DND-41 (cell line): ENCODE data around the gene CCL3.

Experiments
- ATAC-seq: fragments of 200-7000 bp; cut with Tn5 transposase; 3 replicates; pipeline ENCODE4 v1.9.1; 2021; ENCODE audit warnings: low read depth; ENCODE audit not compliant: insufficient read depth
- DNase-seq: peaks from one replicate; pipeline ENCODE4 v3.0.0-alpha.2; 2020
- H2AFZ ChIP-seq: 2 replicates; pipeline ENCODE4 v1.6.0; 2012; ENCODE audit warnings: low read depth, low read length
- H3K27ac ChIP-seq: 2 replicates; pipeline ENCODE4 v1.5.1; 2012; ENCODE audit warnings: low read length, inconsistent platforms
- H3K27me3 ChIP-seq: fragments of 200-600 bp; sonication (generic); 2 replicates; pipeline ENCODE4 v1.6.0; 2012; ENCODE audit warnings: low read length, mild to moderate bottlenecking, inconsistent platforms; ENCODE audit not compliant: insufficient read depth, poor library complexity
- H3K36me3 ChIP-seq: 2 replicates; pipeline ENCODE4 v1.5.1; 2012; ENCODE audit warnings: low read length, inconsistent platforms; ENCODE audit not compliant: insufficient read depth
- H3K4me1 ChIP-seq: 2 replicates; pipeline ENCODE4 v1.5.1; 2012; ENCODE audit warnings: mild to moderate bottlenecking, low read length; ENCODE audit not compliant: insufficient read depth
- H3K4me2 ChIP-seq: 2 replicates; pipeline ENCODE4 v1.6.0; 2012; ENCODE audit warnings: mild to moderate bottlenecking, moderate library complexity, low read length, inconsistent platforms; ENCODE audit not compliant: insufficient read depth
- H3K4me3 ChIP-seq, 2 experiments: fragments of 200-600 bp in 1 of 2; shearing (Covaris generic) in 1 of 2; 2 replicates each; pipeline ENCODE4 v1.5.1; 2012 to 2016; ENCODE audit warnings: inconsistent platforms in 2 of 2, low read length in 2 of 2, mild to moderate bottlenecking in 2 of 2, low read depth in 1 of 2, moderate library complexity in 1 of 2
- H3K79me2 ChIP-seq: 2 replicates; pipeline ENCODE4 v1.6.0; 2012; ENCODE audit warnings: low read length, inconsistent platforms; ENCODE audit not compliant: insufficient read depth
- H3K9ac ChIP-seq: 2 replicates; pipeline ENCODE4 v1.6.0; 2012; ENCODE audit warnings: low read depth, mild to moderate bottlenecking, inconsistent platforms, low read length, moderate library complexity
- H3K9me3 ChIP-seq: 2 replicates; pipeline ENCODE4 v1.5.1; 2012; ENCODE audit warnings: low read length, moderate library complexity, mild to moderate bottlenecking, inconsistent platforms; ENCODE audit not compliant: insufficient read depth, severe bottlenecking
- H4K20me1 ChIP-seq: 2 replicates; pipeline ENCODE4 v1.6.0; 2012; ENCODE audit warnings: low read length; ENCODE audit not compliant: insufficient read depth
- CTCF ChIP-seq: IDR thresholded peaks from 2 replicates; pipeline ENCODE4 v1.5.1; 2012; ENCODE audit warnings: borderline replicate concordance, low read length, moderate library complexity, mild to moderate bottlenecking; ENCODE audit not compliant: poor library complexity, severe bottlenecking; ENCODE audit errors: extremely low read depth
- EZH2 ChIP-seq: IDR thresholded peaks from 3 replicates; pipeline ENCODE4 v1.6.1; 2012; ENCODE audit warnings: borderline replicate concordance, low read depth, mild to moderate bottlenecking, moderate library complexity, low read length, inconsistent platforms; ENCODE audit not compliant: severe bottlenecking

The CCL3 gene

DNA sequence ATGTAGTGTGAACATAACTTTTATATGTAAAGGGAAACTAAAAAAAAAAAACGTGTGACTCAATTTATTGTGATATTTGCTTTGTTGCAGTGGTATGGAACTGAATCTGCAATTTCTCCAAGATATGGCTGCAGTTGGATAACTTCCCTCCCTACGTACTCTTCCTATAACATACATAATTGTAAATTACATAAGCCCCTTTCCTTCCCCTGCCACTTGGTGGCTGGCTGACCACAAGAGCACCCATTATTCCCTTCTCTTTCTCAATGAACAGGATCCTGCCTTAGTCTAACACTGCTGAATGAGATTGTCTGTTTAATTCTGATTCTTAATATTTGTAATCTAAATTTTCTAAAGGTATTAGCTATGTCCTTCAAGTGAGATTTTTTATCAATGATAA is 41.5 kb upstream of the CCL3 start:
- DNase-seq, result no peak
- Histone ChIP-seq H3K4me1 (peaks cover 13% of the 10 kb centered on the region), H3K36me3 (no peaks in the 10 kb centered on the region), H3K79me2 (no peaks in the 10 kb centered on the region), H3K4me3 (no peak overlapping the region), H3K27ac (no peak overlapping the region), H3K9me3 (no peaks in the 10 kb centered on the region), H2AFZ (no peak overlapping the region), H3K9ac (no peak overlapping the region), H3K4me2 (no peak overlapping the region), H3K27me3 (no peaks in the 10 kb centered on the region), H4K20me1 (no peaks in the 10 kb centered on the region)
- TF ChIP-seq EZH2 (no peak), CTCF (peak; percentile 18)
- no peak for ATAC-seq

GRCh38 chr17:36130346-36130745 is 40.4 kb upstream of the CCL3 start:
- Histone ChIP-seq H4K20me1 (no peaks in the 10 kb centered on the region), H3K9ac (no peak overlapping the region), H3K4me2 (no peak overlapping the region), H3K4me1 (peaks cover 13% of the 10 kb centered on the region), H3K9me3 (peaks cover 9% of the 10 kb centered on the region), H3K27ac (no peak overlapping the region), H3K4me3 (no peak overlapping the region), H3K27me3 (no peaks in the 10 kb centered on the region), H3K79me2 (no peaks in the 10 kb centered on the region), H3K36me3 (peaks cover under 1% of the 10 kb centered on the region; the same call in 1 of the 2 replicates), H2AFZ (no peak overlapping the region)
- DNase-seq (no peak), ATAC-seq (no peak)
- TF ChIP-seq EZH2 (no peak), CTCF (no peak)

- no peak for TF ChIP-seq CTCF
- TF ChIP-seq EZH2, result no peak
- H2AFZ ChIP-seq, result no peak overlapping the region
- no peak for ATAC-seq
Measured at GRCh38 chr17:36129616-36130015, 39.7 kb upstream of the CCL3 start.

GRCh38 chr17:36128411-36128978 is 38.6 kb upstream of the CCL3 start:
- Histone ChIP-seq H3K9ac (no peak overlapping the region), H3K4me3 (no peak overlapping the region), H3K9me3 (peaks cover 21% of the 10 kb centered on the region), H3K79me2 (no peaks in the 10 kb centered on the region), H3K27me3 (no peaks in the 10 kb centered on the region), H3K4me1 (peaks cover 13% of the 10 kb centered on the region), H3K36me3 (peaks cover 5% of the 10 kb centered on the region; the same call in 1 of the 2 replicates), H3K27ac (no peak overlapping the region), H2AFZ (no peak overlapping the region), H3K4me2 (no peak overlapping the region), H4K20me1 (no peaks in the 10 kb centered on the region)
- DNase-seq (no peak), ATAC-seq (no peak)
- TF ChIP-seq EZH2, result no peak
- TF ChIP-seq CTCF, result no peak

More at GRCh38 chr17:36129616-36130015, 39.7 kb upstream of the CCL3 start:
- no peaks in the 10 kb centered on the region for H3K79me2 ChIP-seq
- H4K20me1 ChIP-seq, result no peaks in the 10 kb centered on the region
- no peak overlapping the region for H3K9ac ChIP-seq
- peaks cover 5% of the 10 kb centered on the region; the same call in 1 of the 2 replicates for H3K36me3 ChIP-seq
- H3K27me3 ChIP-seq, result no peaks in the 10 kb centered on the region
- H3K4me3 ChIP-seq, result no peak overlapping the region
- H3K4me2 ChIP-seq, result no peak overlapping the region
- no peak for DNase-seq
- no peak overlapping the region for H3K27ac ChIP-seq
- H3K4me1 ChIP-seq, result peaks cover 13% of the 10 kb centered on the region
- H3K9me3 ChIP-seq, result peaks cover 16% of the 10 kb centered on the region
